GM18520 (cell line): Measurements from ENCODE around the gene BEST4.
"Not testable (repeated sequence)": the region's sequence is repeated elsewhere in the genome, so short reads cannot be mapped to it uniquely, and the experiment has no call there.

Source experiments
- ATAC-seq: cut with Tn5 transposase; IDR thresholded peaks from one replicate; pipeline ENCODE4 v1.9.1; 2021; ENCODE audit not compliant: unreplicated experiment

The BEST4 gene

DNA sequence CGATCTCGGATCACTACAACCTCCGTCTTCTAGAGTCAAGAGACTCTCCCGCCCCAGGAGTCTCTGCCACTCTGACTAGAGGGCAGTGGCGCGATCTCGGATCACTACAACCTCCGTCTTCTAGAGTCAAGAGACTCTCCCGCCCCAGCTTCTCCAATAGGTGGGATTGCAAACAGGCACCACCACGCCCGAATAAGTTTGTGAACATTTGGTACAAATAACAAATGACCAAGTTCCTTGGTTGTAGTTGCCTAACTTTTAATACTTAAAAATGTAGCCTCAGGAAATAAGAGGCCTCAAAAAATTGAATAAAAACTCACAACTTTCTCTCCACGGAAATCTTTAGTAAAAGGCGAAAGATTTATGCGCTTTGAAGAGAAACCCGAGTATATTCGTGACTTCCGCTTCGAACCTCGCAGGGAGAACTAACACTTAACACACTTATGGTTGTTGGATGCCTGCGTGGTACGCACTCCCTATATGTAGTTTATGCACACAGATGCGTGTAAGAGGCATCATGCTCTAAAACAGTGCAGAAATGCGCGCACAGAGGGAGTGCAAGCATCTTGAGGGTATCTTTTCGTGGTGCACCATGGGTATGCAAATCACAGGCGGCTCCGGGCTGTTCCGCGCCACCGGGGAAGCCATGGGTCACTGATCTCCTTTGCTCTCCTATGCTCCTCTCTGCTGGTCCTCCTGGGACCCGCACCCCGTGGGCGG, 31.8 kb upstream of the BEST4 start:
- peak; percentile 68 for ATAC-seq

GRCh38 chr1:44819196-44819607, 31.2 kb upstream of the BEST4 start:
- ATAC-seq: no peak

DNA sequence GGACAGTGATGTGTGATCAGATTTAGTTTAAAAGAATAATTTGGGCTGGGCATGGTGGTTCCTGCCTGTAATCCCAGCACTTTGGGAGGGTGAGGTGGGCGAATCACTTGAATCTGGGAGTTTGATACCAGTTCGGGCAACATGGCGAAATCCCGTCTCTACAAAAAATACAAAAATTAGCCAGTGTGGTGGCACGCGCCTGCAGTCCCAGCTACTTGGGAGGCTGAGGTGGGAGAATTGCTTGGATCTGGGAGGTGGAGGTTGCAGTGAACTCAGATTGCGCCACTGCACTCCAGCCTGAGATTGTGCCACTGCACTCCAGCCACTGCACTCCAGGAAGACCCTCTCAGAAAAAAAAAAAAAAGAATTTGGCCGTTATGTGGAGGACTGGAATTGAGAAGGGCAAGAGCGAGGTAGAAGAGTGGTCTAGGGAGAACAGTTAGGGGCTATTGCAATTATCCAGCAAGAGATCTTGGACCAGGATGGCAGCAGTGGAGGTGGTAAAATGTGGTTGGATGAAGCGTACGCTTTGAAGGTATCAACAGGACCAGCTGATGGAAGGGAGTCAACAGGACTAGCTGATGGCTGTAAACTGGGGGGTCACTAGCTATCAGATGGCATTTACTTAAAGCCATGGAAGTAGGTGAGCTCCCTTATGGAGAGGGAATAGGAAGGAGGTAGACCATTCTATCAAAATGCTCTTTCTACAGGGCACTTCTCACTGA, 30.0 kb upstream of the BEST4 start:
- no peak for ATAC-seq

GRCh38 chr1:44817307-44817706, 29.3 kb upstream of the BEST4 start:
- ATAC-seq: no peak

GRCh38 chr1:44815926-44816325, 28.0 kb upstream of the BEST4 start:
- not testable (repeated sequence) for ATAC-seq

- ATAC-seq: no peak
These were observed 25.0 kb upstream of the BEST4 start for GRCh38 chr1:44812822-44813543.

DNA sequence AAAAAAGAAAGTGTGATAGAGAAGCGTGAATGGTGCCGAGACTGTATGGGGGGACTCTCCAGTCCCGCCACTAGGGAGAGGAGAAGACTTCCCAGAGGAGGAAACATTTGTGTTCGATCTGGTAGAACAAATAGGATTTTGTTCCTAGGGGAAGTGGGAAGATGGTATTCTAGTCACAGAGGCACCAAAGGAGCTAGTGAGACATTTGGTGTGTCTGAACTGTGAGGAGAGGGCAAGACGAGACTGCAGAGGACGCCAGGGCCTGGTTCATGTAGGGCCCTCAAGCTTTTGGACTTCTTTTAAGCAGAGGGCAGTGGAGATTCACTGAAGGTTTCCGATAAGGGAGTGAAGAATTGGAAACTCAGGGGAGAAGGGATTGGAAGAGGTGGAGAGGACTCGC, 23.3 kb upstream of the BEST4 start:
- ATAC-seq: no peak

- ATAC-seq: not testable (repeated sequence)
These were observed 22.8 kb upstream of the BEST4 start for GRCh38 chr1:44810762-44811105.

- no peak for ATAC-seq
These were observed 22.3 kb upstream of the BEST4 start for GRCh38 chr1:44810101-44810761.

DNA sequence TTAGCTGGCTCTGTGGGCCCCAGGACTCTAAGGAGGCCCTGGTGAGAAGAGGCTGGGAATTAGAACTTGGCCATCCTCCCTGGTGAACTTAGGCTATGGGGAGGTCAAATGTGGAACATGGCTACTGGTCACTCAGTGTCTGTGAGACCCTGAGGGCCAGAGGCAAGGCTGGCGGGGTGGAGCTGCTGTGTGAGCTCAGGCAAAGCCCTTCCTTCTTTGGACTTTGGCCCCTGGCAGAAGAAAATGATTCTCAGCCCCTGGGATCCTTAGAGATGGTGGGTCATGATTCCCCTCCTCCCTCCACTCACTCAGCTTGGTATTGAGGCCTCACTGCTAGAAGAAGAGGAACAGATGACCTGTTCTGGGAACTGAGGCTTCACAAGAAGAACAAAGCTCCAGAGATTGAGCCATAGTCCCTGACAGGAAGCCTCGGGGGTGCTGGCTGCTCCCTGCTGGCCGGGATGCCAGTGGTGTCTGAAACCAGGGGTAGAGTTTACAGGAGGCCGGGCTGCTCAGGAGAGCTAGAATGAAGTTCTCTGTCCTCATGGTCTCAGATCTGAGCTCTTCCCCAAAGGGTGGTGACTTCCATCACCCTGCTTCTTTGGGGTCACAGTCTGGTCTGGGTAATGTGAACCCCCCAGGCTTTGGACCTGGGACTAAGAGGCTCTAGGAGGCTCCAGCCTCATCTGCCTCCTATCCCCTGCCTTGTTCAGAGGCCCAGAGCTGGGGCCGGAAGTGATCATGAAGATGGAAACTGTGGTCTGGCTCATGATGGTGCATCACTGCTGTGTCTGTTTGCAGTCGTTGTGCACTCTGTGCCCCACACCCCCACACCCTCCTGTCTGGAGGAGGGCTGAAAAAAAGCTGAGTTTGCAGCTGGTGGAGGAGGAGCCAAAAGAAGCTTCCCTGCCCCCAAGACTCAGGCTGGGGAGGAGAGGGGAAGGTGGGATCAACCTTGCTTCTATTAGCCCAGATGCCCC, 21.3 kb upstream of the BEST4 start:
- ATAC-seq: no peak

GRCh38 chr1:44808063-44808937, 20.3 kb upstream of the BEST4 start, which contains the start of gene BTBD19:
TSS of gene BTBD19 (plus strand) at chr1:44808523. CDS start at chr1:44808821, 298 bp downstream.
- ATAC-seq: peak; percentile 32

- no peak for ATAC-seq
These were observed 19.5 kb upstream of the BEST4 start for GRCh38 chr1:44807364-44808062.

DNA sequence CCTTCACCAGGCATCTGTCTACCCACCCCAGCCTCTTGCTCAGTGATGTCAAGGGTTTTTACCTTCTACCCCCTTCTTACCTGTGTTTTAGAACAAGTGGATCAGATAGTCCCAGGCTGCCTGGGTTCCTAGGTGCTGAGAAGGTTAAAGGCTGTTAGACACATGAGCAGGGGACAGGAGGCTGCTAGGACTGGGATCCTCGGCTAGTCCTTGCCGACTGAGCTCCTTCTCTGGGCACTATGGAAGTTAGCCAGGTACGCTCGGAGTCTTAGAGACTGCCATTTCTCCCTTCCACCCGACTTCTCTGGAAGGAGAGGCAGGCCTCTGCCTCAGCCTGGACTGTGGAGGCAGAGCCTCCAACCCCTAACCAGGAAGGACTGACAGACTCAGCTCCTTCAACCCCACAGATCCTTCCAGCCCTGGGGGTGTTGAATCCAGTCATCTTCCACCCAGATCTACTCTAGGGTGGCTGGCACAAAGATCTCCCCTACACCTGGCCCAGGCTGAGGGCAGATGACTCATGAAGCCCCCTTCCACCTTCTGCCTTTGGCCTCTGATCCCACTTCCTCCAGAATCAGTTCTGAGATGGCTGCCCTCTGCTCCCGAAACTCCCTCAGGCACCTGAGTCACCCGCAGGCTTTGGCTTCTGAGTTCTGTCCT, 18.9 kb upstream of the BEST4 start, which contains the start of gene DYNLT4:
Gene DYNLT4 (minus strand): TSS at position 648 of the 660 bp plus-strand sequence. CDS start 683 bp downstream, outside the sequence.
- ATAC-seq: no peak

- ATAC-seq: no peak
These were observed 18.2 kb upstream of the BEST4 start for GRCh38 chr1:44806025-44806703.

DNA sequence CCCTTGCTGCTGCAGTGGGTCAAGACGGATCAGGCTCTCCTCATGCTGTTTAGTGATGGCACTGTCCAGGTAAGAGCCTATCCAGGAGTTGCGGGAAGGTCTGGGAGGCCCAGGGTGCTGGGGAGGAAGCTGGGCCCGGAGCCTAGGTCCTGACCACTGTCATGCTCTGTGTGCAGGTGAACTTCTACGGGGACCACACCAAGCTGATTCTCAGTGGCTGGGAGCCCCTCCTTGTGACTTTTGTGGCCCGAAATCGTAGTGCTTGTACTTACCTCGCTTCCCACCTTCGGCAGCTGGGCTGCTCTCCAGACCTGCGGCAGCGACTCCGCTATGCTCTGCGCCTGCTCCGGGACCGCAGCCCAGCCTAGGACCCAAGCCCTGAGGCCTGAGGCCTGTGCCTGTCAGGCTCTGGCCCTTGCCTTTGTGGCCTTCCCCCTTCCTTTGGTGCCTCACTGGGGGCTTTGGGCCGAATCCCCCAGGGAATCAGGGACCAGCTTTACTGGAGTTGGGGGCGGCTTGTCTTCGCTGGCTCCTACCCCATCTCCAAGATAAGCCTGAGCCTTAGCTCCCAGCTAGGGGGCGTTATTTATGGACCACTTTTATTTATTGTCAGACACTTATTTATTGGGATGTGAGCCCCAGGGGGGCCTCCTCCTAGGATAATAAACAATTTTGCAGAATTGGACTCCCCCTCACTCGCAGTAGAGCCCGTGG, 17.5 kb upstream of the BEST4 start:
- no peak for ATAC-seq

- no peak for ATAC-seq
These were observed 15.5 kb upstream of the BEST4 start for GRCh38 chr1:44803312-44804095.
